Epithelial cell of proximal tubule (primary cell): Measurements from ENCODE around the gene KLHL8. TPM values are rescaled to one million over a fixed set of nuclear protein-coding genes. Genes with fewer than 3 reads are reported as not detected.

Experiments
- DNase-seq: peaks from one replicate; pipeline ENCODE4 v3.0.0-alpha.2; 2011; ENCODE audit warnings: low read depth
- H3K4me3 ChIP-seq: 2 replicates; pipeline ENCODE4 v1.5.1; 2011; ENCODE audit warnings: low read depth, mild to moderate bottlenecking, low read length
- total RNA-seq: library from RNA; depleted of rRNA; stranded (reverse); fragments of >200 nt; gene quantifications from 2 replicates; pipeline ENCODE4 v1.2.3, GENCODE V29; 2015
- TF ChIP-seq, protein P1 (sequence below): conservative IDR thresholded peaks from 2 replicates; pipeline ENCODE4 v1.5.1; 2012; ENCODE audit warnings: low read depth, mild to moderate bottlenecking, low read length

The KLHL8 gene
- total RNA-seq, 1 donor from 2014 or later = 6.7 TPM

DNA sequence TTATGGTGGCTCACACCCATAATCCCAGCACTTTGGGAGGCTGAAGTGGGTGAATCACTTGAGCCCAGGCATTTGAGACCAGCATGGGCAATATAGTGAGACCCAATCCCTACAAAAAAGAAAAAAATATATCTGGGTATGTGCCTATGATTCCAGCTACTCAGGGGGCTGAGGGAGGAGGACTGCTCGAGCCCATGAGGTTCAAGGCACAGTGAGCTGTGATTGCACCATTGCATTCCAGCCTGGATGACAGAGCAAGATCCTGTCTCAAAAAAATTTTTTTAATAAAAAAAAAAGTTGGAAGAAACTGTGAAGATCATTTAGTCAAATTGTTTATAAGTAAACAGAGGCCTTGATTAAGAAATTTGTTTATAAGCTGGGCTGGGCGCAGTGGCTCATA lies 39.7 kb downstream of the KLHL8 start:
- TF ChIP-seq, protein P1, sequence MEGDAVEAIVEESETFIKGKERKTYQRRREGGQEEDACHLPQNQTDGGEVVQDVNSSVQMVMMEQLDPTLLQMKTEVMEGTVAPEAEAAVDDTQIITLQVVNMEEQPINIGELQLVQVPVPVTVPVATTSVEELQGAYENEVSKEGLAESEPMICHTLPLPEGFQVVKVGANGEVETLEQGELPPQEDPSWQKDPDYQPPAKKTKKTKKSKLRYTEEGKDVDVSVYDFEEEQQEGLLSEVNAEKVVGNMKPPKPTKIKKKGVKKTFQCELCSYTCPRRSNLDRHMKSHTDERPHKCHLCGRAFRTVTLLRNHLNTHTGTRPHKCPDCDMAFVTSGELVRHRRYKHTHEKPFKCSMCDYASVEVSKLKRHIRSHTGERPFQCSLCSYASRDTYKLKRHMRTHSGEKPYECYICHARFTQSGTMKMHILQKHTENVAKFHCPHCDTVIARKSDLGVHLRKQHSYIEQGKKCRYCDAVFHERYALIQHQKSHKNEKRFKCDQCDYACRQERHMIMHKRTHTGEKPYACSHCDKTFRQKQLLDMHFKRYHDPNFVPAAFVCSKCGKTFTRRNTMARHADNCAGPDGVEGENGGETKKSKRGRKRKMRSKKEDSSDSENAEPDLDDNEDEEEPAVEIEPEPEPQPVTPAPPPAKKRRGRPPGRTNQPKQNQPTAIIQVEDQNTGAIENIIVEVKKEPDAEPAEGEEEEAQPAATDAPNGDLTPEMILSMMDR = no peak
- DNase-seq = no peak
- H3K4me3 ChIP-seq = no peak overlapping the region

DNA sequence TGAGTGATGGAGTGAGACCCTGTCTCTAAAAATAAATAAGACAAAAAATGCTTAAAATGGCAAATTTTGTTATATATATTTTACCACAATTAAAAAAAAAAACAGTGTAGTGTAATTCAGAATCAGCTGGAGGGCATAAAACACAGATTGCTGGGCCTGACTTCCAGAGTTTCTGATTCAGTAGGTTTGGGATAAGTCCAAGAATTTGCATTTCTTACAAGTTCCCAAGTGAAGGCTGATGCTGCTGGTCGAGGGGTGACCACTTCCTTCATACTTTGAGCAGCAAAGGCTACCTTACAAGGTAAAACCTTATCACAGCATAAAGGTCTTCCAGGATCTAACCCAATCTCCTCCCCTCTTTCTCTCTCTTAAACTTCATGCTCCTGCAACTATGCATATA lies 40.7 kb downstream of the KLHL8 start:
- TF ChIP-seq, protein P1 = no peak
- no peak overlapping the region for H3K4me3 ChIP-seq
- DNase-seq = no peak

DNA sequence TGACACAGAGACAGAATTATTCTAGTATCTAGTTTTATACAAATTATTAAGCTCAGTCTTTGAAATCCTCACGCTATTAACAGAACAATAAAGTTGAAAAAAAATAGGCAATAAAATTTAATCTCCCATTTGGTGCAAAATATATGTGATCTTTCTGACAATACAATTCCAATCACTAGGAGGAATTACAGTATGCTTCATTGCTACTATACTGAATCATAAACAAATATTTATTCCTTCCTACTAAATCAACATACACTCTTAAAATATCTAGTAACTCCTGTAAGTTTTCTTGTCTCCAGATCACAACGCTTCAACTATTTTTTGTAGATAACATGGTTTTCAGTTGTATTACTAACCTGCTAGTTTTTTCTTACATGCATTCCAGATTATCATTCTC lies 45.7 kb downstream of the KLHL8 start:
- TF ChIP-seq, protein P1 = no peak
- DNase-seq = no peak

DNA sequence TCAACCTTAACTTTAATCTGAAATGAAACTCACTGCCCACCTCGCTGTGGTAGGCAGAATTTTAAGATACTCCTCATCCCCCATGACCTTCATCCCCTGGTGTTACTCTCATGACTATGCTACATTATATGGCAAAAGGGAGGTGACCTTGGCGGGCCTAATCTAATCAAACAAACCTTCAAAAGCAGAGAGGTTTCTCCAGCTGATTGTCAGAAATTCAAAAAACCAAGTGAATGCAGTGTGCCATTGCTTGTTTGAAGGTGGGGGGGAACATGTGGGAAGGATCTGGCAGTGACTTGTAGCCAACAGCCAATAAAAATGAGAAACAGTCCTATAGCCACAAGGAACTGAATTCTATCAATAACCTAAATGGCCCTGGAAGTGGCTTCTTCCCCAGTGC lies 48.5 kb downstream of the KLHL8 start:
- DNase-seq = no peak
- TF ChIP-seq, protein P1 = no peak
- H3K4me3 ChIP-seq = no peak overlapping the region

More for the DNA sequence above, 45.7 kb downstream of the KLHL8 start:
- H3K4me3 ChIP-seq = no peak overlapping the region

DNA sequence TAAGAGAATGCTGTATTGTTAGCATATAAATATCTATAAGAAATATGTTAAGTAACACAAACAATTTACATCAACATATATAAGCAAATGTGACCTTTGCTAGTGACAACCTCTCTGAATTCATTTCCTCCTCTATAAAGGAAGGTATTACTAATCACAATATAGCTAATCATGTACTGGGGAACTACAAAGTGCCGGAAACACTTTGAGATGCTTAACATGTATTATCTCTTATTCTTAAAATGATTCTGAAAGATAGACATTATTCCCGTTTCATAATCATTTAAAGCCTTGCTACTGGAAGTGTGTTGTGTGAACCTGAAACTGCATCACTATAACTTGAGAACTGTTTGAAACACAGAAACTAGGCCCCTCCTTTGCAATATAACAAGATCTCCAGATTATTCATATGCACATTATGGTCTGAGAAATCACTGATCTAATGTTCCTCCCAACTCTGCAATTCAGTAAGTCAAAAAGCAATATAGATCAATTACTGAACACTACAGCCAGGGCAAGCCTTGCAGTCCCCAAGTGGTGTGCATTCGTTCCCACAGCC lies 54.0 kb downstream of the KLHL8 start:
- TF ChIP-seq, protein P1 = no peak
- DNase-seq = no peak

DNA sequence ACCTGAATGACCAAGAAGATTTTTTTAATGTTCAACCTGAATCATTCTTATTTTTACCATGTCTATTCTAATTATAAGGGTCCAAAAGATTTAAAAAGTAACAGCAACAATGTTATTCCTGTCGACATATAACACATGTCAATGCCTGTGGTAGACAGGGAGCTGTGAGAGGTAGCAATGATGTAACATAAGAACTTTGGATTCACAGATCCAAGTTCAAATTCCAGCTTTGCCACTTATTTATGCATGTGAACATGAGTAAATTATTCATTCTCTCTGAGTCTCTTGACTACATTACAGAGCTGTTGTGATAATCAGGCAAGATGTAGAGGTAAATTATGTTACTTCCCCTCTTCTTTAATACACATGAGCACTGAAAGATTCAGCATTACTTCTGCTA lies 54.5 kb downstream of the KLHL8 start:
- H3K4me3 ChIP-seq = no peak overlapping the region
- TF ChIP-seq, protein P1 = no peak
- no peak for DNase-seq

More for the DNA sequence above, 54.0 kb downstream of the KLHL8 start:
- H3K4me3 ChIP-seq = no peak overlapping the region

DNA sequence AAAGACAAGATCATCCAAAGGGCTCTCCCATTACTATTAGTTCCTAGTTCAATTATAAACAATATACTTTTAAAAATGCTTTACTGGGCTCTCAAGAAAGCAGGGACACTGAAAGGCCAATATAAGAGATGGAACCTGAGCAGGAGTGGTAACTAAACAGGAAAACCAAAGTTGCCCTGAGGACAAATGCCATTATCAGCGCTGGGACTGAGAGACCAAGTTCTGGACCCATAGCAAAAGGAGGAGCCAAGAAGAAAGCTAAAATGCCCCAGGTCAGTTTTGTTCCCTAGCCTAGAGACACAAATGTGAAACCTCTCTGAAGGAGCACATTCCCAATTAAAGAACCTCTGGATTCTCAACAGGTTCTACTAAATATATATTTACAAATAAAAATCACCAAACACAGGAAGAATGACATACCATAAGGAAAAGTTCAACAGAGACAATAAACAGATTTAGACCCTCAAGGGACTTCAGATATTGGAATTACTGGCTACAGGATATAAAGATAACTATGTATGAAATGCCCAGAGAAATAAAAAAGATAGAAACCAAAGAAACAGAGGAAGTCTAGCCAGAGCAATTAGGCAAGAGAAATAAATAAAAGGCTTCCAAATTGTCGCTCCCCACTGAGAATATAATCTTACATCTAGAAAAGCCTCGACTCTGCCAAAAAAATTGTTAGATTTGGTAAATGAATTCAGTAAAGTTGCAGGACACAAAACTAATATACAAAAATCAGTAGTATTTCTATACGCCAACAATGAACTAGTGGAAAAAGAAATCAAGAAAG lies 67.1 kb downstream of the KLHL8 start:
- TF ChIP-seq, protein P1 = no peak

More for the DNA sequence above, 67.1 kb downstream of the KLHL8 start:
- DNase-seq = no peak
- no peak overlapping the region for H3K4me3 ChIP-seq
